Panc1 (cell line): Measurements from ENCODE around the gene ITGA2B. TPM values are rescaled to one million over a fixed set of nuclear protein-coding genes. Genes with fewer than 3 reads are reported as not detected.
"Not testable (repeated sequence)": the region's sequence is repeated elsewhere in the genome, so short reads cannot be mapped to it uniquely, and the experiment has no call there.

Experiments used
- ATAC-seq: fragments of 200-7000 bp; cut with Tn5 transposase; 2 replicates; pipeline ENCODE4 v1.9.1; 2020; ENCODE audit warnings: mild to moderate bottlenecking, moderate library complexity
- BruUV-seq: library from RNA; stranded (reverse); fragments of 400-500 nt; replicated peaks from 2 replicates; lab custom pipeline; 2021; lab: Mats Ljungman, UMichigan
- CTCF ChIA-PET: fragments of 300-600 bp; sonication (Branson Sonifier 250); formaldehyde crosslinking; loops from one replicate; lab custom pipeline; 2022; ENCODE audit warnings: antibody characterized with exemption; lab: Charles Lee
- POLR2A ChIA-PET: fragments of 300-600 bp; sonication (Branson Sonifier 250); formaldehyde crosslinking; loops from one replicate; lab custom pipeline; 2022; ENCODE audit warnings: antibody characterized with exemption; lab: Charles Lee
- DNase-seq: peaks from one replicate; pipeline ENCODE4 v3.0.0-alpha.2; 2010; ENCODE audit warnings: low read depth, low spot score
- H3K27ac ChIP-seq: 2 replicates; pipeline ENCODE4 v1.5.1; 2011; ENCODE audit warnings: mild to moderate bottlenecking, low read length, inconsistent platforms
- H3K27me3 ChIP-seq: fragments of 200-500 bp; sonication (Bioruptor generic); 2 replicates; pipeline ENCODE4 v1.6.0; 2014; ENCODE audit warnings: low read length, inconsistent platforms; ENCODE audit not compliant: control insufficient read depth, insufficient read depth
- H3K36me3 ChIP-seq: fragments of 200-500 bp; sonication (Bioruptor generic); 2 replicates; pipeline ENCODE4 v1.5.1; 2014; ENCODE audit warnings: inconsistent platforms, mild to moderate bottlenecking, low read length, moderate library complexity; ENCODE audit not compliant: control insufficient read depth, insufficient read depth
- H3K4me1 ChIP-seq: 2 replicates; pipeline ENCODE4 v1.5.1; 2011; ENCODE audit warnings: inconsistent platforms, mild to moderate bottlenecking, low read length, moderate library complexity; ENCODE audit not compliant: control insufficient read depth, insufficient read depth
- H3K4me3 ChIP-seq, 2 experiments: 2 replicates each; pipeline ENCODE4 v1.5.1; 2011 to 2012; ENCODE audit warnings: low read depth in 2 of 2, low read length in 2 of 2, mild to moderate bottlenecking in 2 of 2, inconsistent platforms in 1 of 2, moderate library complexity in 1 of 2
- H3K9me3 ChIP-seq: fragments of 200-500 bp; sonication (Bioruptor generic); 2 replicates; pipeline ENCODE4 v1.5.1; 2014; ENCODE audit warnings: low read depth, mild to moderate bottlenecking, inconsistent platforms, low read length, moderate library complexity; ENCODE audit not compliant: control insufficient read depth, insufficient read depth
- POLR2AphosphoS5 ChIP-seq: IDR thresholded peaks from 2 replicates; pipeline ENCODE4 v1.6.1; 2012; ENCODE audit warnings: mild to moderate bottlenecking, low read depth, low read length, moderate library complexity
- SIN3A ChIP-seq: IDR thresholded peaks from 2 replicates; pipeline ENCODE4 v1.6.1; 2012; ENCODE audit warnings: low read depth, mild to moderate bottlenecking, low read length, moderate library complexity, borderline replicate concordance; ENCODE audit not compliant: insufficient read depth
- TCF7L2 ChIP-seq: IDR thresholded peaks from 2 replicates; pipeline ENCODE4 v1.6.1; 2011; ENCODE audit warnings: mild to moderate bottlenecking, low read depth, low read length, inconsistent platforms
- in situ Hi-C: cut with HindIII; loops from 2 replicates; pipeline ENCODE4 v1.10.0; 2016; ENCODE audit warnings: low sequenced_read_pairs, low pct_unique_long_range_greater_than_20kb
- intact Hi-C: fragments of 100-400 bp; cut with micrococcal nuclease; formaldehyde crosslinking; loops from one replicate; pipeline ENCODE4 v1.10.0; 2022; ENCODE audit not compliant: unreplicated experiment
- total RNA-seq: library from RNA; stranded (reverse); gene quantifications from one replicate; pipeline ENCODE4 v1.2.1, GENCODE V29; 2021; ENCODE audit not compliant: unreplicated experiment
- TF ChIP-seq, protein P1 (sequence below), 2 experiments: IDR thresholded peaks; 2 replicates each; pipeline ENCODE4 v1.6.1; 2011 to 2012; ENCODE audit warnings: low read depth in 2 of 2, control low read depth in 1 of 2, low read length in 1 of 2, mild to moderate bottlenecking in 1 of 2, moderate library complexity in 1 of 2; ENCODE audit not compliant: insufficient read depth in 1 of 2
- TF ChIP-seq, protein P2 (sequence below): fragments of 450-650 bp; IDR thresholded peaks from 2 replicates; pipeline ENCODE4 v1.5.1; 2017; ENCODE audit warnings: mild to moderate bottlenecking

Gene ITGA2B
- total RNA-seq, 1 experiment from 2014 or later, result 2.4 TPM

DNA sequence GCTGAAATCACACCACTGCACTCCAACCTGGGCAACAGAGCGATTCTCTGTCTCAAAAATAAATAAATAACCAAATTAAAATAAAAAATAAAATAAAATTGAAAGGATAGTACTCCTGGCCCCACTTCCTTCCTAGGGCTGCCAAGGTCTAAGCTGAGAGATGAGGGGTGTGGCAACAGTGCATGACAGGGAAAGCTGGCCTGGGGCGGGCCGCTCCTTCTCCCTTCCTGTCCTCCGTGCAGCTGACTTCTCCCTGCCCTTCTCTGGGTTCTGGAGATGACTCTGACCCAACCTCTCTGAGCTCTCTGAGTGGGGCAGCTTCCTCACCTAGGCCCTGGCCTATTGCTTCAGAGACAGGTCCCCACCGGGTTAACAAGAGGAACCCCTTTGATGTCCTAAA is 56.1 kb downstream of the ITGA2B start:
- Histone ChIP-seq H3K27me3 (no peaks in the 10 kb centered on the region), H3K9me3 (no peaks in the 10 kb centered on the region), H3K4me3 (no peak overlapping the region), H3K36me3 (no peaks in the 10 kb centered on the region), H3K4me1 (no peaks in the 10 kb centered on the region; the same call in 1 of the 2 replicates), H3K27ac (no peak overlapping the region)
- DNase-seq (no peak), ATAC-seq (no peak)
- intact Hi-C loops (no loop called here), in situ Hi-C loops (no loop called here)
- ChIA-PET CTCF (no interaction called here), POLR2A (interaction anchor here (1.1 kb wide), 1 partner anchor 12 kb away, joined by 3 read pairs; the partner anchor contains the start of gene GRN)
- no TSS peak for BruUV-seq
- TF ChIP-seq TCF7L2 (no peak), SIN3A (no peak), POLR2AphosphoS5 (no peak)
- TF ChIP-seq, protein P1, sequence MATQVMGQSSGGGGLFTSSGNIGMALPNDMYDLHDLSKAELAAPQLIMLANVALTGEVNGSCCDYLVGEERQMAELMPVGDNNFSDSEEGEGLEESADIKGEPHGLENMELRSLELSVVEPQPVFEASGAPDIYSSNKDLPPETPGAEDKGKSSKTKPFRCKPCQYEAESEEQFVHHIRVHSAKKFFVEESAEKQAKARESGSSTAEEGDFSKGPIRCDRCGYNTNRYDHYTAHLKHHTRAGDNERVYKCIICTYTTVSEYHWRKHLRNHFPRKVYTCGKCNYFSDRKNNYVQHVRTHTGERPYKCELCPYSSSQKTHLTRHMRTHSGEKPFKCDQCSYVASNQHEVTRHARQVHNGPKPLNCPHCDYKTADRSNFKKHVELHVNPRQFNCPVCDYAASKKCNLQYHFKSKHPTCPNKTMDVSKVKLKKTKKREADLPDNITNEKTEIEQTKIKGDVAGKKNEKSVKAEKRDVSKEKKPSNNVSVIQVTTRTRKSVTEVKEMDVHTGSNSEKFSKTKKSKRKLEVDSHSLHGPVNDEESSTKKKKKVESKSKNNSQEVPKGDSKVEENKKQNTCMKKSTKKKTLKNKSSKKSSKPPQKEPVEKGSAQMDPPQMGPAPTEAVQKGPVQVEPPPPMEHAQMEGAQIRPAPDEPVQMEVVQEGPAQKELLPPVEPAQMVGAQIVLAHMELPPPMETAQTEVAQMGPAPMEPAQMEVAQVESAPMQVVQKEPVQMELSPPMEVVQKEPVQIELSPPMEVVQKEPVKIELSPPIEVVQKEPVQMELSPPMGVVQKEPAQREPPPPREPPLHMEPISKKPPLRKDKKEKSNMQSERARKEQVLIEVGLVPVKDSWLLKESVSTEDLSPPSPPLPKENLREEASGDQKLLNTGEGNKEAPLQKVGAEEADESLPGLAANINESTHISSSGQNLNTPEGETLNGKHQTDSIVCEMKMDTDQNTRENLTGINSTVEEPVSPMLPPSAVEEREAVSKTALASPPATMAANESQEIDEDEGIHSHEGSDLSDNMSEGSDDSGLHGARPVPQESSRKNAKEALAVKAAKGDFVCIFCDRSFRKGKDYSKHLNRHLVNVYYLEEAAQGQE (IDR thresholded peaks at IDR 0.05; ENCODE audit: insufficient read depth in 1 of 2, low read depth in 2 of 2, low read length in 1 of 2), result no peak

DNA sequence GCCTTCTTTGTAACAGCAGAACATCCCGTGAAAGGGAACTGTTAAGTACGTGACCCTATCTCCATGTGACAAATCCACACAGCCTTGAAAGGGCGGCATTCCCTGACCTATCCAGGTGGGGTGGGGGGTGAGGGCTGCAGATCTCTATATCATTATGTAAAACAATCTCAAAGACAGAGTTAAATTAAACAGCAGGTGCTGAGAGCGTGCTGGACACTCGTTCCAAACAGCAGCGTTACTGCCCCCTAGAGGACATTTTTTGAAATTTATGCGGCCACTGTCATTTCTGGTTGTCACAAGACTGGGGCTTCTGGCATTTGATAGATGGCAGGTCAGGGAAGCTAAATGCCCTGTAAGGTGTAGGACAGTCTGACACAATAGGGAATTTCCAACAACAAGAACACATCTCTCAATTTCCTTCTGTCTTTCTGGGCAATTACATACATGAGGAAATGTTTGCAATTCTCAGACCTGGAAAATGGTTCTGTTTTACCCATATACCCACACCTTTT is 58.1 kb downstream of the ITGA2B start:
- in situ Hi-C loops, result no loop called here
- H3K4me1 ChIP-seq, result no peaks in the 10 kb centered on the region; the same call in 1 of the 2 replicates
- H3K27me3 ChIP-seq, result no peaks in the 10 kb centered on the region
- TF ChIP-seq, protein P2, sequence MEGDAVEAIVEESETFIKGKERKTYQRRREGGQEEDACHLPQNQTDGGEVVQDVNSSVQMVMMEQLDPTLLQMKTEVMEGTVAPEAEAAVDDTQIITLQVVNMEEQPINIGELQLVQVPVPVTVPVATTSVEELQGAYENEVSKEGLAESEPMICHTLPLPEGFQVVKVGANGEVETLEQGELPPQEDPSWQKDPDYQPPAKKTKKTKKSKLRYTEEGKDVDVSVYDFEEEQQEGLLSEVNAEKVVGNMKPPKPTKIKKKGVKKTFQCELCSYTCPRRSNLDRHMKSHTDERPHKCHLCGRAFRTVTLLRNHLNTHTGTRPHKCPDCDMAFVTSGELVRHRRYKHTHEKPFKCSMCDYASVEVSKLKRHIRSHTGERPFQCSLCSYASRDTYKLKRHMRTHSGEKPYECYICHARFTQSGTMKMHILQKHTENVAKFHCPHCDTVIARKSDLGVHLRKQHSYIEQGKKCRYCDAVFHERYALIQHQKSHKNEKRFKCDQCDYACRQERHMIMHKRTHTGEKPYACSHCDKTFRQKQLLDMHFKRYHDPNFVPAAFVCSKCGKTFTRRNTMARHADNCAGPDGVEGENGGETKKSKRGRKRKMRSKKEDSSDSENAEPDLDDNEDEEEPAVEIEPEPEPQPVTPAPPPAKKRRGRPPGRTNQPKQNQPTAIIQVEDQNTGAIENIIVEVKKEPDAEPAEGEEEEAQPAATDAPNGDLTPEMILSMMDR, result peak; percentile 85
- TF ChIP-seq SIN3A (no peak), POLR2AphosphoS5 (no peak), TCF7L2 (no peak)
- TF ChIP-seq, protein P1 (IDR thresholded peaks at IDR 0.05; ENCODE audit: insufficient read depth in 1 of 2, low read depth in 2 of 2, low read length in 1 of 2), result no peak
- DNase-seq (no peak), ATAC-seq (peak; percentile 71)
- H3K36me3 ChIP-seq, result no peaks in the 10 kb centered on the region
- H3K27ac ChIP-seq, result no peak overlapping the region
- BruUV-seq, result no TSS peak
- intact Hi-C loops, result no loop called here
- no peak overlapping the region for H3K4me3 ChIP-seq
- POLR2A ChIA-PET, result no interaction called here
- CTCF ChIA-PET, result interaction anchor here (0.7 to 0.8 kb wide), 2 partner anchors 75 to 79 kb away, joined by 6 to 8 read pairs; no protein-coding TSS in a partner anchor
- H3K9me3 ChIP-seq, result no peaks in the 10 kb centered on the region

DNA sequence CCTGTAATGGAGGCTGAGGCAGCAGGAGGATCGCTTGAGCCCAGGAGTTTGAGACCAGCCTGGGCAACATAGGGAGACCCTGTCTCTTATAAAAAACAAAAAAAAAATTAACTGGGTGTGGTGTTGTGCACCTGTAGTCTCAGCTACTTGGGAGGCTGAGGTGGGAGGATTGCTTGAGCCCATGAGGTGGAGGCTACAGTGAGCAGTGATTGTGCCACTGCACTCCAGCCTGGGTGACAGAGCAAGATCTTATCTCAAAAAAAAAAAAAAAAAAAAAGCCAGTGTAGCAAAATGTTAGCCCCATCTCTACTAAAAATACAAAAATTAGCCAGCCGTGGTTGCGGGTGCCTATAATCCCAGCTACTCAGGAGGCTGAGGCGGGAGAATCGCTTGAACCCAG is 59.2 kb downstream of the ITGA2B start:
- POLR2A ChIA-PET, DNase-seq, ATAC-seq: not testable (repeated sequence)

DNA sequence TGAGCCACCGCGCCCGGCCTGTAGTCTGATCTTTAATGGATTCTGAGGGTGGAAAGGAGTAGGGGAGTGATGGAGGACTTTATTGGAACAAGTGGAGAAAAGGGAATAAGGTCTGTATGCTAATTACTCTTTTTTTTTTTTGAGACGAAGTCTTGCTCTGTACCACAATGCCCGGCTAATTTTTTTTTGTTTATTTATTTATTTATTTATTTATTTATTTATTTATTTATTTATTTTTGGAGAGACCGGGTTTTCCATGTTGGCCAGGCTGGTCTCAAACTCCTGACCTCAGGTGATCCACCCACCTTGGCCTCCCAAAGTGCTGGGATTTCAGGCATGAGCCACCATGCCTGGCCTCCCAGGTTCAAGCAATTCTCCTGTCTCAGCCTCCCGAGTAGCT is 59.9 kb downstream of the ITGA2B start:
- POLR2A ChIA-PET, H3K27ac ChIP-seq, H3K36me3 ChIP-seq, H3K4me1 ChIP-seq, H3K9me3 ChIP-seq, ATAC-seq, H3K4me3 ChIP-seq, BruUV-seq, H3K27me3 ChIP-seq, DNase-seq, in situ Hi-C loops: not testable (repeated sequence)
- CTCF ChIA-PET, result interaction anchor here (0.6 kb wide), 1 partner anchor 107 kb away, joined by 4 read pairs; no protein-coding TSS in a partner anchor
- intact Hi-C loops, result loop anchor here (5.0 kb wide), 1 partner anchor 107 kb away; no protein-coding TSS in a partner anchor

More for the DNA sequence above, 59.2 kb downstream of the ITGA2B start:
- in situ Hi-C loops, intact Hi-C loops, H3K27me3 ChIP-seq, H3K4me1 ChIP-seq, H3K9me3 ChIP-seq, H3K4me3 ChIP-seq, BruUV-seq, H3K27ac ChIP-seq, H3K36me3 ChIP-seq: not testable (repeated sequence)
- CTCF ChIA-PET, result interaction anchor here (0.6 to 0.7 kb wide), 2 partner anchors 108 to 248 kb away, joined by 4 read pairs; no protein-coding TSS in a partner anchor
